GM12801 (cell line): ENCODE data around the gene CAMTA1.

Experiments used
- CTCF ChIP-seq: IDR thresholded peaks from one replicate; pipeline ENCODE4 v1.5.1; 2011; ENCODE audit warnings: control low read depth; ENCODE audit not compliant: insufficient read length; ENCODE audit errors: extremely low read depth

Gene CAMTA1

GRCh38 chr1:7648761-7649384 lies 863.6 kb downstream of the CAMTA1 start:
- no peak for TF ChIP-seq CTCF

DNA sequence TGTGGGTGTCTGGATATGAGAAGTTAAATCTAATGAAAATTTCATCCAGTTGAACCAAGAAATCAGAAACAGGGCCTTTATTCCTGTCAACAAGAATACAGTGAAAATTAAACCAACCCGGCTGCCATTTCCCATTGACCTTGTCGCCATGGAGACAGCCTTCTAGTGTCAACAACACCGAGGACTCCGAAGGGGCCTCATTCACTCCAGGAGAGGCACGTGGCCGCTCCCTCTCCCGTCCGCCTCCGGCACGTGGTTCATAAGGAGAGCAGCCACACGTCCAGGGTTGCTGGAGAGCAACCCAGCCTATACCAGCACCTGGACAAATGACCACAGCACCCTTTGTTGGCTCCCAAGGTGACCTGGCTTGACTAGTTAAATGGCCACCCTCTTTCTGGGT lies 865.5 kb downstream of the CAMTA1 start:
- no peak for TF ChIP-seq CTCF

- TF ChIP-seq CTCF = no peak
Measured at GRCh38 chr1:7651203-7651602, 865.9 kb downstream of the CAMTA1 start.

DNA sequence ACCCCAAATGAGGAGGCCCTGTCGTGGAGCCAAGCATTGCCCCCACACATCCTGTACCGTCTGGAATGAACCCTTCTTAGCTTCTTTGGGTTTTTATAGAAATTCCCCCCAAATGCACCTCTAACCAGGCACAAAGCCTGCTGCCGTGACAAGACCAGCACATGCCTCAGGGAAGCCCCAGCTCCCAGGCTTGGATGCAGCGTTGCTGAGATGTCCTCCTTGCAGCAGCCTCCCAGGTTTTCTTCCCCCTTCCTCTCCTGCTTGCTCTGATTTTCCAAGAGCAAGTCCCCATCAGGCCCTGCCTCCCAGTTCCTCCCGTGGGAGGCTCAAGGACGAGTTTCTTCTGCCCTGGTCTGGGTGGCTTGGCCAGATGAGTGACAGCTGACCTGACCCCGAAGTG lies 866.8 kb downstream of the CAMTA1 start:
- no peak for TF ChIP-seq CTCF

DNA sequence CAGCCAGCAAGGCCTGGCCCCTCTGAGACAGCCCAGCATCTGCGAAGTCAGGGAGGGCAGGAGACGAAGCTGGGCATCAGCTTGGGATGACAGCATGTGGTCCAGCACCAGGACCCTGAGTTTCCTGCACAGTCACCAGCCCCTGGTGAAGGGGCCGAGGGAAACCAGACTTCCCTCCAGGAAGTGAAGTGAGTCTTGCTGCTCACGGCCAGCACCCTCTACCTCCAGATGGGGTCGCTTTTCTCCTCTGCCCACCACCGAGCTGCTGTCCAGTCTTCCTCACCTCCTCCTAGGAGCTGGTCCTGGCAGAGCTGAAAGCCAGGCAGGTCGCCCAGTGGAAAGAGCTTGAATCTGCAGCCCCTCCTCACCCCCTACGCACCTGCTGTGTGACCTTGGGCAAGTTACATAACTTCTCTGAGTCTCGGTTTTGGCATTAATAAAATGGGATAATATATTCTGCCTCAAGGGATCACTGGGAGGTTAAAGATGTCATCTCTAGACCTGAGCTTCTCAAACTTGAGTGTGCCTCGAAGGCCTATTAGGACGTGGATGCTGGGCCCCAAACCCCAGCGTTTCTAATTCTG lies 867.4 kb downstream of the CAMTA1 start:
- TF ChIP-seq CTCF = no peak

GRCh38 chr1:7654725-7655124 lies 869.5 kb downstream of the CAMTA1 start:
- TF ChIP-seq CTCF = no peak

DNA sequence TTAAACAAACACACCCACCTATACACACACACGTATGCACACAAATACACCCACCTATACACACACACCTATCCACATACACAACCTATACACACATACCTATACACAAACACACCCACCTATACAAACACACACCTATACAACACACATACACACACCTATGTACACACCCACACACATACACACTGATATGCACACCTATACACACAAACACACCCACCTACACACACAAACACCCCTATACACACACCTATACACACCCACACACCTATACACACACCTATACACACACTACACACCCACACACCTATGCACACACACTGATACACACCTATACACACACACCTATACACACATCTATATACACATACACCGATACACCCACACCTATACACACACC lies 870.1 kb downstream of the CAMTA1 start:
- no peak for TF ChIP-seq CTCF
